Endothelial cell of umbilical vein (primary cell): ENCODE data around the gene LRRC17.

Experiments
- CTCF ChIP-seq, 2 donors: IDR thresholded peaks; 1 replicate in 1 of 2; 2 replicates in 1 of 2; pipeline ENCODE4 v1.5.1; 2011; ENCODE audit warnings: low read length in 2 of 2, mild to moderate bottlenecking in 2 of 2, moderate library complexity in 2 of 2, control low read depth in 1 of 2, inconsistent platforms in 1 of 2, low read depth in 1 of 2; ENCODE audit not compliant: insufficient read depth in 1 of 2; ENCODE audit errors: extremely low read depth in 1 of 2
- POLR2AphosphoS5 ChIP-seq: IDR thresholded peaks from 2 replicates; pipeline ENCODE4 v1.6.1; 2012; ENCODE audit warnings: low read depth, mild to moderate bottlenecking, control low read depth, low read length, moderate library complexity; ENCODE audit not compliant: insufficient read depth

GRCh38 chr7:102978284-102978683 is 65.5 kb downstream of the LRRC17 start:
- no peak for TF ChIP-seq CTCF (IDR thresholded peaks at IDR 0.05; ENCODE audit: extremely low read depth in 1 of 2, insufficient read depth in 1 of 2, low read depth in 1 of 2, low read length in 2 of 2)
- TF ChIP-seq POLR2AphosphoS5 = no peak
